ENCODE measurements around the gene PRDX6. TPM values are rescaled to one million over a fixed set of nuclear protein-coding genes. Genes with fewer than 3 reads are reported as not detected.
A peak's percentile ranks its signal among the peaks of the same experiment; 100 is the strongest.
"Not testable (repeated sequence)": the region's sequence is repeated elsewhere in the genome, so short reads cannot be mapped to it uniquely, and the experiment has no call there.

The PRDX6 gene
- total RNA-seq, 2 donors from 2014 or later = 123 to 180 TPM

DNA sequence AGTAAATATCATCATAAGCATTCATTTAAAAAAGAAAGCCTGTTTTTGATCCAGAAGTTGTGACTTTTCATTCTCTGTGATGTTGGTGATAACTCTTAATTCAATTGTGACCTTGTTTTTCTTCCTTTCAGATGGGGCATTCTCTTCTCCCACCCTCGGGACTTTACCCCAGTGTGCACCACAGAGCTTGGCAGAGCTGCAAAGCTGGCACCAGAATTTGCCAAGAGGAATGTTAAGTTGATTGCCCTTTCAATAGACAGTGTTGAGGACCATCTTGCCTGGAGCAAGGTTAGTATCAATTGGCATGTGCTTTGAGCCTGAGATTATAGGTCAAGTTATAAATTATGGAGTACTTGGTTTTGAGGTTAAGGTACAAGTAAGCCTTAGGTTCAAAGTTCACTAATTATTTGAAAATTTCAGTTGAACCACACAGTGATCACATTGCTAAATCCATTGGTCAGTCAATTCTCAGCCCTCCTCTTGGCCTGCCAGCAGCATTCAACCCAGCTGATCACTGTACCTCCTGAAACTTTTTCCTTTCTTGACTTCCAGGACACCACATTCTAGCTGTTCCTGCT, 4.1 kb downstream of the PRDX6 start:
- H3K27ac Mint-ChIP-seq = peak overlapping the region; percentile 13 to 23
- no peak for DNase-seq (ENCODE audit: low spot score in 2 of 2)
- H3K9me3 Mint-ChIP-seq = no peaks in the 10 kb centered on the region
- no peak for ATAC-seq
- peaks cover 27 to 39% of the 10 kb centered on the region in 2 donors for H3K36me3 Mint-ChIP-seq

DNA sequence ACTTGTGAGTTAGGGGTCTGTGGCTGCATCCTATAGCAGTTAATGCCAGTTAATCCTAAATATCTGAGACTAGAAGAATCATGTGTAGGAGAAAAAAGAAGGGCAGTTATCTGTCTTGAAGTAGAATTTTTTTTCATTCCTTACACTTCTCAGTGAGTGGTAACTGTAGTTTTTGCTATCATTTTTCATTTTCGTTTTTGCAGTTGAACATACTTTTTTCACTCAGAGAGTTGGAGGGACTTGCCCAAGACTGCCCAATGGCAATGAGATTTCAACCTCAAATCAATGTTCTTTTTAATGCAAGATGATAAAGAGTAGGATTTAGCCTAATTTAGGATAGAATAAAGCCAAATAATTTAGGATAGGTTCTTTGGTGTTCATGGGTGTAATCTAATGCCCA, 5.5 kb downstream of the PRDX6 start:
- Mint-ChIP-seq H3K9me3 (no peaks in the 10 kb centered on the region), H3K36me3 (peaks cover 28 to 40% of the 10 kb centered on the region in 2 donors), H3K27ac (no peak overlapping the region)
- DNase-seq (ENCODE audit: low spot score in 2 of 2) (no peak), ATAC-seq (no peak)

DNA sequence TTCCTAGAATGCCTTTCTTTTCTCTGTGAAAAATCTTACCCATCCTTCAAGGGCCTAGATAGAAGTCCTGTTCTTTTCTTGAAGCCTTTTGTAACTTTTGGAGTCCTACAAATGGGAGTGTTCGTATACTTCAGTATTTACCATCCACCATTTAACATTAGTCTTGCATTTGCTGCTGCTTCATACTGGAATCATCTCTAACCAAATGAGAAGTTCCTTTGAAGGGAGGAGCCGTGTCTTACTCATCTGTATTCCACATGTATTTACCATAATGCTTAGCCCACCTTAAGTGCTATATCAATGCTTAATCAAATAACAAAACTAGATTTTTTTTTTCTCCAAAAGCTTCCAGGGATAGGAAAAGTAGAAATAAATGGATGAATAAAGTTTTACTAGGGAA, 7.1 kb downstream of the PRDX6 start:
- Mint-ChIP-seq H3K36me3 (peaks cover 19 to 48% of the 10 kb centered on the region in 2 donors), H3K27ac (no peak overlapping the region), H3K9me3 (no peaks in the 10 kb centered on the region)
- DNase-seq (ENCODE audit: low spot score in 2 of 2) (no peak), ATAC-seq (no peak)

DNA sequence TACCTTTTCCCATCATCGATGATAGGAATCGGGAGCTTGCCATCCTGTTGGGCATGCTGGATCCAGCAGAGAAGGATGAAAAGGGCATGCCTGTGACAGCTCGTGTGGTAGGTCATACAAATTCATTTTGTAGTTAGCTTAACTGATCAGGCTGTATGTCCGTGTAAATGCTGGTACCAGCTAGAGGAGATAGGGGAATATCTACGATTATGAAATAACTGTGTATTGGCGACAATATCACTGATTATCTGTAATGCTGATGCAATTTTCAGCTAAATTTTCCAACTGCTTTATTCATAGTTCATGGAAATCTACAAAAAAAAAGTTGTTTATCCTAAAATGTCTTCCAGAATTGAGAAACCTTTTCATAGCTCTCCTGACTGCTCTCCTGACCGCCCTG, 8.3 kb downstream of the PRDX6 start:
- ATAC-seq (no peak), DNase-seq (ENCODE audit: low spot score in 2 of 2) (no peak)
- Mint-ChIP-seq H3K27ac (no peak overlapping the region), H3K9me3 (no peaks in the 10 kb centered on the region), H3K36me3 (peaks cover 19 to 37% of the 10 kb centered on the region in 2 donors)

DNA sequence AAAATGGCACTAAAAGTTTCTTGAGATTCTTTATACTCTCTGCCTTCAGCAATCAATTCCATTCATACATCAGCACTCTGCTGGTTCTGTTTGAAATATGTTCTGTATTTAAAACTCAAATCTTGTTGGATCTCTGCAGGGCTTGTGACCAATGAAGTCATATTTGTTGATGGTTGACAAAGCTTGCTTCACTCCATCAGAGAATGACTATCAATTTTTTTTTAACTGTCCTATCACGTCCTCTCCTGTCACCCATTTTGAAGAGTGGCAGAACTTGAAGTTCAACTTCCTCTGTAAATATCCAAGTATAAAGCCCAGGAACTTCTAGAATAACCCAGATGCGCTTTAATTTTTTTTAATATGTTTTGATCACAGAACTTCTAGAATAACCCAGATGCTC, 10.9 kb downstream of the PRDX6 start:
- ATAC-seq (no peak), DNase-seq (ENCODE audit: low spot score in 2 of 2) (no peak)
- H3K36me3 Mint-ChIP-seq = peaks cover 8 to 20% of the 10 kb centered on the region in 2 donors
- H3K9me3 Mint-ChIP-seq = no peaks in the 10 kb centered on the region
- H3K27ac Mint-ChIP-seq = peak overlapping the region in 1 of 2 donors; percentile 30

DNA sequence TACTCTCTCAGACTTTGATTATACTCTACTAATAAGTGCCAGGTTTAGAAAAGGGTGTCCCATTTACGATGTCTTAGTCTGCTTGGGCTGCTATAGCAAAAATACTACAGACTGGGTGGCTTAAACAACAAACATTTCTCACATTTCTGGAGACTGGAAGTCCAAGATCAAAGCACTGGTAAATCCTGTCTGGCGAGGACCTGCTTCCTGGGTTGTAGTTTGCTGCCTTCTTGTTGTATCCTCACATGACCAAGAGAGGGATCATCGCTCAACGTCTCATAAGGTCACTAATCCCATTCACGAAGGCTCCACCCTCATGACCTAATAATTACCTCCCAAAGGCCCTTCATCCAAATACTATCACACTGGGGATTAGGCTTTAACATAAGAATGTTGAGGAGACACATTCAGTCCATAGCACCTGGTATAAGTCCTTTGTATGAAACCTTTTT, 12.0 kb downstream of the PRDX6 start:
- H3K9me3 Mint-ChIP-seq = no peaks in the 10 kb centered on the region
- H3K36me3 Mint-ChIP-seq = peaks cover 15 to 20% of the 10 kb centered on the region in 2 donors
- ATAC-seq (no peak), DNase-seq (ENCODE audit: low spot score in 2 of 2) (no peak)
- H3K27ac Mint-ChIP-seq = no peak overlapping the region

DNA sequence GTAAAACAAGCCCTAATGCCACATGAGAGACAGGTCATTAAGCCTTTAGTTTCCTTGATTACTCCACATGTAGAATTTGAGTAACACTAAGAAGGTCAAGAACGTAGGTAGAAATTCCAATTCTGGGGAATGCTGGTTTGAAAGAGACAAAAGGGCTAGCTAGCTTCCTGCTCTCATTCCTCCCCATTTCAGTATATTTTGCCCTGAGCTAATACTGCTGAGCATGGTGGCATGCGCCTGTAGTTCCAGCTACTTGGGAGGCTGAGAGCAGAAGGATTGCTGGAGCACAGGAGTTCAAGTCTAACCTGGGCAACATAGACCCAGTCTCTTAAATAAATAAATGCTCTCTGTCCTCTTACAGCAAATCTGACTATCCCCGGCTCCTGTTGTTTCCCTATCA, 12.8 kb downstream of the PRDX6 start:
- Mint-ChIP-seq H3K36me3 (peaks cover 15 to 20% of the 10 kb centered on the region in 2 donors), H3K9me3 (no peaks in the 10 kb centered on the region), H3K27ac (no peak overlapping the region)
- ATAC-seq = no peak
- DNase-seq (ENCODE audit: low spot score in 2 of 2) = no peak

DNA sequence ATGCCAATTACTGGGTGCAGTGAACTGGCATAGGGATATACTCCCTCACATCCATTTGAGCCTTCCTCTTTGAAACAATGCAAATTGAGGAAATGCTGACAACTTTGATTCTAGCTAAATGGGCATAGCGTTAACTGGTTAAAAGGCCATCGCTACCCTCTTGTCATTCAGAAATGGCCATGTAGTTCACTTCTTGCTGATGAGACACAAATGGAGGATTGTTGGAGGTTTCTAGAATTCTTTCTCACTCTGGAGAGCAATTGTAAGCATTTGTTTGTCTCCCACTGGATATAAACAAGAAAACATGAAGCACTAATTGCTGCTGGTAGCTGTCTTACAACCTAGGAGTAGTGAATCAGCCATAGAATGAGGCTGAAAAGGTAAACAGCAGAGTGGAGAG, 14.4 kb downstream of the PRDX6 start:
- H3K36me3 Mint-ChIP-seq = peaks cover 7 to 10% of the 10 kb centered on the region in 2 donors
- no peak for ATAC-seq
- no peaks in the 10 kb centered on the region for H3K9me3 Mint-ChIP-seq
- DNase-seq (ENCODE audit: low spot score in 2 of 2) = no peak
- no peak overlapping the region for H3K27ac Mint-ChIP-seq

DNA sequence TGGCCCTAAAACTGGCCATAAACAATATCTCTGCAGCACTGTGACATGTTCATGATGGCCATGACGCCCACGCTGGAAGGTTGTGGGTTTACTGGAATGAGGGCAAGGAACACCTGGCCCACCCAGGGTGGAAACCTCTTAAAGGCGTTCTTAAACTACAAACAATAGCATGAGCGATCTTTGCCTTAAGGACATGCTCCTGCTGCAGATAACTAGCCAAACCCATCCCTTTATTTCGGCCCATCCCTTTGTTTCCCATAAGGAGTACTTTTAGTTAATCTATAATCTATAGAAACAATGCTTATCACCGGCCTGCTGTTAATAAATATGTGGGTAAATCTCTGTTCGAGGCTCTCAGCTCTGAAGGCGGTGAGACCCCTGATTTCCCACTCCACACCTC, 16.0 kb downstream of the PRDX6 start:
- not testable (repeated sequence) for DNase-seq (ENCODE audit: low spot score in 2 of 2); ATAC-seq
- peaks cover 7 to 13% of the 10 kb centered on the region in 2 donors for H3K36me3 Mint-ChIP-seq

DNA sequence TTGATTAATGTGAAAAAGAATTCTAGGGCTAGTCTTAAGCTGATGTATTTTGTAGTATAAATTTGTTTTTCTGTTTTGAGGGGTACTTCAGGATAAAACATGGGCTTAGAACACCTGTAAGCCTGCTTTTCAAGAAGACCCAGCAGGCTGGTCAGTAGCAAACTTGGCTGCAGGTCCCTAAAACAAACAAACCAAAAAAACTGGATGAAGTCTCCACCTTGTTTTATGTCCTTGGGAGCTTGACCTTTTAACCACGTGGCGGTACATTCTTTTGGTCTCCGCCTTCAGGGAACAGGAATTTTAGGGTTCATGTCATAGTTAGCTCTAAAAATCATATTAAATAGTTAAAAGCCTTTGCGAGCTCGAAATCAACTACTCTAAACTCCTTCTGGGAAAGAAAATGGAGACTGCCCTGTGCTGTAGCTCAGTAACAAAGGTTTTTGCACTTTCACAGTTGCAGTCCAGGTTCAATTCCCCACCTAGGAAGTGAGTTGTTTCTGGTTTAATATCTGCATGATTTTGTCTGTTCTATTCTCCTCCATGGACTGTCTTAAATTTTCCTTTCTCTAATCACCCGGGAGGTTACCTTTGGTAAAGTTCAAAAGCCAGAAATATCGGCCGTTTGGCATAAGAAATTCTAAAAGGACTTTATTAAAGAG, 18.6 kb downstream of the PRDX6 start:
- Mint-ChIP-seq H3K9me3 (no peaks in the 10 kb centered on the region), H3K36me3 (peaks cover 7 to 11% of the 10 kb centered on the region in 2 donors), H3K27ac (no peak overlapping the region)
- ATAC-seq (no peak), DNase-seq (ENCODE audit: low spot score in 2 of 2) (no peak)

More for the DNA sequence above, 16.0 kb downstream of the PRDX6 start:
- H3K9me3 Mint-ChIP-seq, H3K27ac Mint-ChIP-seq: not testable (repeated sequence)

DNA sequence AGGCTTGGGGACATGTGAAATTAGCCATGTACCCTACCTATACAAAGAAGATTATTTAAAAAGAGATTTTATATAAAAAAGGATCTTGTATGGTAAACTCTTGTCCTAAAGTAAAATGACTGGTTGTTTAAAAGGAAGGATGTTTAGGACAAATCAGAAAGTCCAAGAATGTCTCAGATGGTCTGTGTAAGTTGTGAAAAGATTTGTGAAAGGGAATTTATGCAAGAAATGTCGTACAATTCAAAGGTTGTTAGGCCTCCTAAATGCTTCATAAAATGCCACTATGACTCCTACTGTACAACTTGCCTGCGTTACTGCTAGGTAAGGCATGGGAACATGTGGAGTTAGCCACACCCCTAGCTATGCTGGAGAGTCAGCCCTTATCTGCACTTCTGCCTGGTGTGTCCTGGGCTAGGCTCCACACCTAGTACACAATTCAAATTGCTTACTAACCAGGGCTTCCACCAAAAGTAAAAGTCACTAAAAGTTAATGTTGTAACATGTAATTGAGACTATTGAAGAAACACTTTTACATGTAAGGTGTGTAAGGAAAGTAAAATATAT, 19.7 kb downstream of the PRDX6 start:
- ATAC-seq (no peak), DNase-seq (ENCODE audit: low spot score in 2 of 2) (no peak)
- no peaks in the 10 kb centered on the region for H3K9me3 Mint-ChIP-seq
- H3K27ac Mint-ChIP-seq = no peak overlapping the region
- H3K36me3 Mint-ChIP-seq = peaks cover 7 to 11% of the 10 kb centered on the region in 2 donors

DNA sequence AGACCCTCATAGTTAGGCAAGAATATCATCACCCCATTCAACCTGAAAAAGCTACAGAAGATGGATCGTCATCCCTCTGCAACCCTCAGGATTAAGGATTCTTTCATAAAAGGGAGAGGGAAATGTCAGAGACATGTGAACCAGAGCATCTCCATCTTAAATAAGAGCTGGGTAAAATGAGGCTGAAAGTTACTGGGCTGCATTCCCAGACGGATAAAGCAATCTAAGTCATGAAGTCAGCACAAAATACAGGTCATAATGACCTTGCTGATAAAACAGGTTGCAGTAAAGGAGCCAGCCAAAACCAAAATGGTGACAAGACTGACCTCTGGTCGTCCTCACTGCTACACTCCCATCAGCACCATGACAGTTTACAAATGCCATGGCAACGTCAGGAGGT, 22.6 kb downstream of the PRDX6 start:
- no peaks in the 10 kb centered on the region for H3K9me3 Mint-ChIP-seq
- peaks cover 0 to 11% of the 10 kb centered on the region in 2 donors for H3K36me3 Mint-ChIP-seq
- no peak for DNase-seq (ENCODE audit: low spot score in 2 of 2)
- H3K27ac Mint-ChIP-seq = no peak overlapping the region
- ATAC-seq = no peak

DNA sequence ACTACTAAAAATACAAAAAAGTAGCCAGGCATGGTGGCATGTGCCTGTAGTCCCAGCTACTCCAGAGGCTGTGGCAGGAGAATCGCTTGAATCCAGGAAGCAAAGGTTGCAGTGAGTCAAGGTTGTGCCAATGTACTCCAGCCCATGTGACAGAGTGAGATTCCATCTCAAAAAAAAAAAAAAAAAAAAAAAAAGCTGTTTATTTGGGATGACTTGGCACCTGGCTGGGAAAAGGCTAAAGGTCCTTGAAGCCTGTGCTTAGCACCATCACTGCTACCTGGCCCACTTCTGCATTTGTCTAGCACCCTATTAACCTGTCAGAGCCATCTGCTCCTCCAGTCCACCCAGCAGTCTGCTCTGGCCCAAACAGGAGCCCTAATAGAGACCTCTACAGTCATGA, 25.0 kb downstream of the PRDX6 start:
- peaks cover 0 to 5% of the 10 kb centered on the region in 2 donors for H3K36me3 Mint-ChIP-seq
- H3K27ac Mint-ChIP-seq = peak overlapping the region in 1 of 2 donors; percentile 85
- no peak for DNase-seq (ENCODE audit: low spot score in 2 of 2)
- H3K9me3 Mint-ChIP-seq = no peaks in the 10 kb centered on the region
- ATAC-seq = no peak

DNA sequence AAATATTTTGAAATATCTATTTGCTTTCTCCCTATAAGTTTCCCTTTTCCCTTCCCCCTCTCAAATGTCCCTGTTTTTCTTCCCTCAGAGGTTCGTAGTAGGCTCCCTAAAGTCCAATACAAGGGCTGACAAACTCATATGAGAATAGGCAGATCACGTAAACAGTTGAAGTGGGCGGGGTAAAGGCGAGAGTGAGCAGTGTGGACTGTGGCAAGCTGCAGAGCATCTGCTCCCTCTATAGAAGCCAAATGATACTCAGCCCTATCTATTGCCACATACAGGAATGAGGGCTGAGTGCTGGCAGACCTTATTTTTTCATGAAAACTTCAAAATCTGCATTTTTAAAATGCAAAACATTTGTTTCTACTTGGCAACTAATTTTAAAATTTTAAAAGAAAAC, 26.3 kb downstream of the PRDX6 start:
- Mint-ChIP-seq H3K9me3 (no peaks in the 10 kb centered on the region), H3K27ac (no peak overlapping the region), H3K36me3 (peaks cover 0 to 5% of the 10 kb centered on the region in 2 donors)
- no peak for ATAC-seq
- DNase-seq (ENCODE audit: low spot score in 2 of 2) = no peak

DNA sequence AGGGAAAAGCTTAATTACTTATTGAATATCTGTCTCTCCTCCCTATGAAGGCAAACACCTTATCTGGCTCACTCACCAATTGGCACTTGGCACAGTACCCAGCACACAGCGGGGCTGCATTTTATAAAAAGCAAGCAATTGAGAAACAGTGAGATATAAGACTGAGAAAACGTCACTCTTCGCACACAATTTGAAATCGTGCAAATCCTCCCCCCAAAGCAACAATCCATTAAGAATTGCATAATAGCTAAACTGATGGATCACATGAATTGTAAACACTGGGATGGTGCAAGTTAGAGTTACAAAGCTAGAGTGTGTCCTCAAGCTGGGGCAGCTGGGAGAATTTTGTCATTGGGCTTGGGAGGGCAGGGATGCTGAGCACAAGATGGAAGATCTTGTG, 27.1 kb downstream of the PRDX6 start:
- DNase-seq (ENCODE audit: low spot score in 2 of 2) (no peak), ATAC-seq (no peak)
- Mint-ChIP-seq H3K36me3 (peaks cover 0 to 5% of the 10 kb centered on the region in 2 donors), H3K9me3 (no peaks in the 10 kb centered on the region), H3K27ac (no peak overlapping the region)

DNA sequence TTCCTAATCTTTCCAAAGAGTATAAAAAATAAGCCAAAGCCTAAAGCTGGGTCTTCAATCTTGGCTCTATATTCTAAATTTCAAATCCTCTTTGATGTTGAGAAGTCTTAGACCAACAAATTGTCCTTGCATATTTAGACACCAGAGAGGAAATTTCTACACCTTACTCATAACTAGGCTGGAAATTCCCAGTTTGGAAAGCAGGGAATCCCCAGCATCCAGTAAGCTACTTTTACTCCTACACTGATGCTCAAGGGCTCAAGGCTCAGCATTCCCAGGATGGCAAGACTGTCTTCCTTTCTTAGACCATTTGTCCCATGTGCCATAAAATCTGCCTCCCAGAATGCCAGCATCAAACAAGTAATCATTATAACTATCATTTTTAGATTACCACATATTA, 28.3 kb downstream of the PRDX6 start:
- ATAC-seq = no peak
- no peaks in the 10 kb centered on the region for H3K36me3 Mint-ChIP-seq
- no peak overlapping the region for H3K27ac Mint-ChIP-seq
- H3K9me3 Mint-ChIP-seq = no peaks in the 10 kb centered on the region
- DNase-seq (ENCODE audit: low spot score in 2 of 2) = no peak

DNA sequence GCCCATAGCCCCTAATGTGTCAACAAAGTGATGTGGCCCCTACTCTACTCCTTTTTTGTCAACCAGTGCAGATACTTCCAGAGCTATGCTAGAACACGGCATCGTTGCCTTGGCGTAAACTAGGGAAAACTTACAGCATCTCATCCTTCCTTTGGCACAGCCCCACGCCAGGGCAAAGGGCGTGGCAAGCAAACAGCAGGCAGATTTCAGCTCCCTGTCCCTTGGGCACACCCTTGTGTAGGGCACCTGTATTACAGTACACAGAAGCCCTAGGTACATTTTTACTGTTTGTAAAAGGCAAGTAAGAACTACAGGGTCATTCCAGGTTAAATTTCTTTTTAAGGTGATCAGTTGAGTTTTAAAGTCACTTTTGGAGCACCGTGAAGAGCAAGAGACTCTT, 29.3 kb downstream of the PRDX6 start:
- DNase-seq (ENCODE audit: low spot score in 2 of 2) (no peak), ATAC-seq (no peak)
- H3K36me3 Mint-ChIP-seq = no peaks in the 10 kb centered on the region
- no peak overlapping the region for H3K27ac Mint-ChIP-seq
- no peaks in the 10 kb centered on the region for H3K9me3 Mint-ChIP-seq

Data from activated naive CD4-positive, alpha-beta T cell treated with anti-CD3 and anti-CD28 coated beads, Interleukin-2, amount 50 U/mL, for 72 hours (primary cell).